Measurements from ENCODE around the gene GNPTAB.

GNPTAB gene

DNA sequence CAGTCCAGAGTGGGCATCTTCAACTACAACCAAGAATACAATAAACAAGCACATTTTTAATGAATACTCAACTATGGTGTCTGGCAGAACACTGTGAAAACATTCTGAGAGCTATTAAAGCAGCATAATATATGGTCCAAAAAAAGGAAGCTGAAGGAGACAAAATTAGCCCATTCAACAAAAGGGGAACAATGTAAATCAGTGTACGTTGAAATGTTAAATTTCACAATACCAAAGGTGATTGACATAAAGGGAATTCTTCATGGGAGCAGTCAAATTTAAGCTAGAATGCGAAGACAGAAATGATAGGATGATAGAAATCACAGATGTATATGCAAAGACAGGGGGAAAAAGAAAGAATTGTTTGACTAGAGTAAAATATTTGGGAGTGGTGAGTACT, 50.2 kb downstream of the GNPTAB start:
- DNase-seq: no peak
- Histone ChIP-seq H3K27me3 (no peaks in the 10 kb centered on the region), H3K4me3 (ENCODE audit: low read depth, low read length) (no peak overlapping the region), H3K4me1 (no peaks in the 10 kb centered on the region), H3K9me3 (no peaks in the 10 kb centered on the region), H3K36me3 (no peaks in the 10 kb centered on the region)
- TF ChIP-seq, protein P1, sequence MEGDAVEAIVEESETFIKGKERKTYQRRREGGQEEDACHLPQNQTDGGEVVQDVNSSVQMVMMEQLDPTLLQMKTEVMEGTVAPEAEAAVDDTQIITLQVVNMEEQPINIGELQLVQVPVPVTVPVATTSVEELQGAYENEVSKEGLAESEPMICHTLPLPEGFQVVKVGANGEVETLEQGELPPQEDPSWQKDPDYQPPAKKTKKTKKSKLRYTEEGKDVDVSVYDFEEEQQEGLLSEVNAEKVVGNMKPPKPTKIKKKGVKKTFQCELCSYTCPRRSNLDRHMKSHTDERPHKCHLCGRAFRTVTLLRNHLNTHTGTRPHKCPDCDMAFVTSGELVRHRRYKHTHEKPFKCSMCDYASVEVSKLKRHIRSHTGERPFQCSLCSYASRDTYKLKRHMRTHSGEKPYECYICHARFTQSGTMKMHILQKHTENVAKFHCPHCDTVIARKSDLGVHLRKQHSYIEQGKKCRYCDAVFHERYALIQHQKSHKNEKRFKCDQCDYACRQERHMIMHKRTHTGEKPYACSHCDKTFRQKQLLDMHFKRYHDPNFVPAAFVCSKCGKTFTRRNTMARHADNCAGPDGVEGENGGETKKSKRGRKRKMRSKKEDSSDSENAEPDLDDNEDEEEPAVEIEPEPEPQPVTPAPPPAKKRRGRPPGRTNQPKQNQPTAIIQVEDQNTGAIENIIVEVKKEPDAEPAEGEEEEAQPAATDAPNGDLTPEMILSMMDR (IDR thresholded peaks at IDR 0.05; ENCODE audit: low read depth, low read length): no peak

GRCh38 chr12:101779626-101780025, 51.1 kb downstream of the GNPTAB start:
- no peak for DNase-seq
- Histone ChIP-seq H3K9me3 (no peaks in the 10 kb centered on the region), H3K4me3 (ENCODE audit: low read depth, low read length) (no peak overlapping the region), H3K27me3 (no peaks in the 10 kb centered on the region), H3K36me3 (no peaks in the 10 kb centered on the region), H3K4me1 (no peaks in the 10 kb centered on the region)
- TF ChIP-seq, protein P1 (IDR thresholded peaks at IDR 0.05; ENCODE audit: low read depth, low read length): no peak

DNA sequence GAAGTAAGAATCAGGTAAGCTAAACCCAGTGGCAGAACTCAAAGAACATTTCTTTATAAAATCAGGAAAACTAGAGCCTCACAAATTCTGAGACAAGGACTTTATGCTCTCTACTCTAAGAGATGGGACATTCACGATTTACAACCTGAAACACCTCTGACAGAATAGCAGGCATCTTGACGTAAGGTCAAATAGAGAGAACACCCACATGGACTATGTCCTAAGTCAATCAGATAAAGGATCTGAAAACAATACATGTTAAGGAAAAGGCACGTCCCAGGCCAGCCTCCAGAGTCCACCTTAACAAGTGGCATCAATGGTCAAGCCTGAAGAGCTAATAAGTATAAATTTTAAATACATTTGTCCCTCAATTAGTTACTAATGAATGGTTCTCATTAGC, 51.6 kb downstream of the GNPTAB start:
- Histone ChIP-seq H3K9me3 (no peaks in the 10 kb centered on the region), H3K4me3 (ENCODE audit: low read depth, low read length) (no peak overlapping the region), H3K4me1 (no peaks in the 10 kb centered on the region), H3K27me3 (no peaks in the 10 kb centered on the region), H3K36me3 (no peaks in the 10 kb centered on the region)
- TF ChIP-seq, protein P1 (IDR thresholded peaks at IDR 0.05; ENCODE audit: low read depth, low read length): no peak
- no peak for DNase-seq

- TF ChIP-seq, protein P1 (IDR thresholded peaks at IDR 0.05; ENCODE audit: low read depth, low read length): no peak
- H3K36me3 ChIP-seq: no peaks in the 10 kb centered on the region
- H3K9me3 ChIP-seq: no peaks in the 10 kb centered on the region
- no peak for DNase-seq
- no peaks in the 10 kb centered on the region for H3K4me1 ChIP-seq
- H3K27me3 ChIP-seq: no peaks in the 10 kb centered on the region
- no peak overlapping the region for H3K4me3 ChIP-seq (ENCODE audit: low read depth, low read length)
Measured at GRCh38 chr12:101777978-101778377, 52.8 kb downstream of the GNPTAB start.

DNA sequence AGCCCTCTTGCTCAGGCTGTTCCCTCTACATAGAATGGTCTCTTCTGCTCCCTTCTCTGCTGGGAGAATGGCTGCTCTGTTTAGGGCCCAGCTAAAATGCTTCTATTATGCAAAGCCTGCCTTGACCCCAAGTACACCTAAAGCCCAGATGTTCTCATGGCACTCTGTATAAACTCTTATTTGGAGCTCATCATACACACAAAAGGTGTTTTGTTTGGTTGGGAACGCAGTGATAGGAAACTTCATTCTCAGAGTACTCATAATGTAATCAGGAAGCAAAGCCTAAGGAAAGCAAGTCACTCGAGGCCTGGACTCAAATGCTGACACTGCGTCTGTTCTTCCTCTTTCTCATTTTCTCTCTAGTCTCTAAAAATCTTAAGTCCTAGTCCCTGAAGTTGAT, 53.3 kb downstream of the GNPTAB start:
- no peaks in the 10 kb centered on the region for H3K27me3 ChIP-seq
- H3K4me3 ChIP-seq (ENCODE audit: low read depth, low read length): no peak overlapping the region
- TF ChIP-seq, protein P1 (IDR thresholded peaks at IDR 0.05; ENCODE audit: low read depth, low read length): no peak
- no peaks in the 10 kb centered on the region for H3K4me1 ChIP-seq
- no peaks in the 10 kb centered on the region for H3K9me3 ChIP-seq
- no peak for DNase-seq
- no peaks in the 10 kb centered on the region for H3K36me3 ChIP-seq

- no peaks in the 10 kb centered on the region for H3K9me3 ChIP-seq
- no peak for DNase-seq
- H3K27me3 ChIP-seq: no peaks in the 10 kb centered on the region
- TF ChIP-seq, protein P1 (IDR thresholded peaks at IDR 0.05; ENCODE audit: low read depth, low read length): no peak
- no peaks in the 10 kb centered on the region for H3K4me1 ChIP-seq
- H3K4me3 ChIP-seq (ENCODE audit: low read depth, low read length): no peak overlapping the region
- no peaks in the 10 kb centered on the region for H3K36me3 ChIP-seq
Measured at GRCh38 chr12:101775816-101776215, 54.9 kb downstream of the GNPTAB start.

Data from BE2C (cell line).